Measurements from ENCODE around the gene SF3B6.

- TF ChIP-seq CTCF (IDR thresholded peaks at IDR 0.05) (no peak), POLR2A (IDR thresholded peaks at IDR 0.05) (no peak)
These were observed 25.9 kb upstream of the SF3B6 start for GRCh38 chr2:24101992-24102391.
